H9 (cell line): ENCODE results near the gene ITGA4. TPM values are rescaled to one million over a fixed set of nuclear protein-coding genes. Genes with fewer than 3 reads are reported as not detected.

Experiments used
- DNase-seq: peaks from one replicate; pipeline ENCODE4 v3.0.0-alpha.2; 2017
- H2AFZ ChIP-seq: one replicate; pipeline ENCODE4 v1.6.1; 2013; ENCODE audit warnings: mild to moderate bottlenecking, low read length, control low read depth, moderate library complexity
- H2AK5ac ChIP-seq: 2 replicates; pipeline ENCODE4 v1.6.1; 2013; ENCODE audit warnings: low read length, control low read depth, mixed read lengths; ENCODE audit not compliant: insufficient read length
- H2BK120ac ChIP-seq: one replicate; pipeline ENCODE4 v1.6.1; 2013; ENCODE audit warnings: low read depth, mild to moderate bottlenecking, low read length, control low read depth, inconsistent platforms; ENCODE audit not compliant: poor library complexity, severe bottlenecking
- H2BK12ac ChIP-seq: 2 replicates; pipeline ENCODE4 v1.6.1; 2013; ENCODE audit warnings: low read length, control low read depth, mixed read lengths, low read depth; ENCODE audit not compliant: insufficient read length
- H2BK15ac ChIP-seq: 2 replicates; pipeline ENCODE4 v1.6.1; 2013; ENCODE audit warnings: low read depth, low read length, control low read depth
- H2BK20ac ChIP-seq: one replicate; pipeline ENCODE4 v1.6.1; 2013; ENCODE audit warnings: low read depth, mild to moderate bottlenecking, low read length, control low read depth, inconsistent platforms; ENCODE audit not compliant: poor library complexity, severe bottlenecking
- H2BK5ac ChIP-seq: 2 replicates; pipeline ENCODE4 v1.6.1; 2013; ENCODE audit warnings: low read length, control low read depth, mixed read lengths; ENCODE audit not compliant: insufficient read length
- H3K14ac ChIP-seq: 2 replicates; pipeline ENCODE4 v1.6.1; 2013; ENCODE audit warnings: low read length, control low read depth; ENCODE audit not compliant: insufficient read depth
- H3K18ac ChIP-seq: 2 replicates; pipeline ENCODE4 v1.6.1; 2013; ENCODE audit warnings: low read depth, mild to moderate bottlenecking, mixed read lengths, low read length, control low read depth; ENCODE audit not compliant: insufficient read length
- H3K23ac ChIP-seq: 2 replicates; pipeline ENCODE4 v1.6.1; 2013; ENCODE audit warnings: low read length, control low read depth, mixed read lengths, low read depth; ENCODE audit not compliant: insufficient read length
- H3K23me2 ChIP-seq: 2 replicates; pipeline ENCODE4 v1.6.1; 2013; ENCODE audit warnings: low read depth, mild to moderate bottlenecking, mixed read lengths, low read length, control low read depth; ENCODE audit not compliant: insufficient read length, poor library complexity, severe bottlenecking
- H3K27ac ChIP-seq: 2 replicates; pipeline ENCODE4 v1.5.1; 2013; ENCODE audit warnings: low read length, control low read depth, mixed read lengths, low read depth; ENCODE audit not compliant: insufficient read length
- H3K27me3 ChIP-seq: 2 replicates; pipeline ENCODE4 v1.6.1; 2013; ENCODE audit warnings: low read length, control low read depth, inconsistent platforms; ENCODE audit not compliant: insufficient read depth
- H3K4ac ChIP-seq: 2 replicates; pipeline ENCODE4 v1.6.1; 2013; ENCODE audit warnings: low read depth, mild to moderate bottlenecking, control low read depth, inconsistent platforms, low read length, moderate library complexity
- H3K4me1 ChIP-seq: 2 replicates; pipeline ENCODE4 v1.6.1; 2013; ENCODE audit warnings: low read length, control low read depth, inconsistent platforms; ENCODE audit not compliant: insufficient read depth
- H3K4me2 ChIP-seq: 2 replicates; pipeline ENCODE4 v1.6.1; 2013; ENCODE audit warnings: low read length, control low read depth, mixed read lengths; ENCODE audit not compliant: insufficient read length, insufficient read depth
- H3K56ac ChIP-seq: 2 replicates; pipeline ENCODE4 v1.6.1; 2013; ENCODE audit warnings: low read depth, mild to moderate bottlenecking, mixed read lengths, low read length, control low read depth; ENCODE audit not compliant: insufficient read length
- H3K79me1 ChIP-seq: 2 replicates; pipeline ENCODE4 v1.6.1; 2013; ENCODE audit warnings: low read depth, mild to moderate bottlenecking, moderate library complexity, low read length, control low read depth, inconsistent platforms; ENCODE audit not compliant: insufficient read depth, poor library complexity, severe bottlenecking
- H3K79me2 ChIP-seq: 2 replicates; pipeline ENCODE4 v1.6.1; 2013; ENCODE audit warnings: low read length, control low read depth, inconsistent platforms; ENCODE audit not compliant: insufficient read depth
- H3K9ac ChIP-seq: 2 replicates; pipeline ENCODE4 v1.6.1; 2013; ENCODE audit warnings: low read length, control low read depth, mixed read lengths; ENCODE audit not compliant: insufficient read length; ENCODE audit errors: extremely low read depth
- H3K9me3 ChIP-seq: one replicate; pipeline ENCODE4 v1.6.1; 2013; ENCODE audit warnings: low read depth, low read length, inconsistent platforms; ENCODE audit not compliant: control insufficient read depth
- H3T11ph ChIP-seq: one replicate; pipeline ENCODE4 v1.6.1; 2013; ENCODE audit warnings: mild to moderate bottlenecking, low read length, control low read depth, inconsistent platforms
- H4K20me1 ChIP-seq: one replicate; pipeline ENCODE4 v1.6.1; 2013; ENCODE audit not compliant: control insufficient read depth, insufficient read length, insufficient read depth
- H4K5ac ChIP-seq: 2 replicates; pipeline ENCODE4 v1.6.1; 2013; ENCODE audit warnings: low read depth, mild to moderate bottlenecking, mixed read lengths, low read length, control low read depth; ENCODE audit not compliant: insufficient read length
- H4K8ac ChIP-seq: replicated peaks from 2 replicates; pipeline ENCODE4 v1.6.1; 2013; ENCODE audit warnings: low read length, control low read depth, mixed read lengths, low read depth; ENCODE audit not compliant: insufficient read length
- H4K91ac ChIP-seq: 2 replicates; pipeline ENCODE4 v1.6.1; 2013; ENCODE audit warnings: low read depth, mild to moderate bottlenecking, moderate library complexity, mixed read lengths, low read length, control low read depth; ENCODE audit not compliant: insufficient read length
- H3K27ac Mint-ChIP-seq, 3 experiments: 2 replicates in 2 of 3; 3 replicates in 1 of 3; pipeline ENCODE4 v1.8.0; 2020 to 2021; ENCODE audit warnings: mixed read lengths in 3 of 3, mild to moderate bottlenecking in 1 of 3, moderate library complexity in 1 of 3
- H3K27me3 Mint-ChIP-seq: 2 replicates; pipeline ENCODE4 v1.8.0; 2021; ENCODE audit warnings: low read depth, mild to moderate bottlenecking, moderate library complexity, mixed read lengths
- H3K36me3 Mint-ChIP-seq, 3 experiments: 2 replicates in 2 of 3; 3 replicates in 1 of 3; pipeline ENCODE4 v1.8.0; 2020 to 2021; ENCODE audit warnings: low read depth in 3 of 3, mixed read lengths in 3 of 3; ENCODE audit not compliant: insufficient read depth in 1 of 3
- H3K4me1 Mint-ChIP-seq, 2 experiments: 2 replicates each; pipeline ENCODE4 v1.8.0; 2020; ENCODE audit warnings: mixed read lengths in 2 of 2
- H3K4me3 Mint-ChIP-seq, 2 experiments: 2 replicates in 1 of 2; 3 replicates in 1 of 2; pipeline ENCODE4 v1.8.0; 2020 to 2021; ENCODE audit warnings: mild to moderate bottlenecking in 2 of 2, mixed read lengths in 2 of 2, moderate library complexity in 1 of 2
- H3K9me3 Mint-ChIP-seq, 2 experiments: 2 replicates in 1 of 2; 3 replicates in 1 of 2; pipeline ENCODE4 v1.8.0; 2020; ENCODE audit warnings: mild to moderate bottlenecking in 2 of 2, mixed read lengths in 2 of 2, moderate library complexity in 1 of 2
- WGBS: extraction: QIAGEN DNeasy Blood & Tissue Kit; methylation state at CpG from one replicate; pipeline ENCODE4 v1.1.7; 2013; ENCODE audit warnings: missing lambda C conversion rate, low lambda C conversion rate, mixed read lengths; ENCODE audit not compliant: insufficient read length; ENCODE audit errors: extremely low coverage; 5-methylcytosine and 5-hydroxymethylcytosine counted together
- total RNA-seq: library from RNA; stranded (reverse); gene quantifications from 2 replicates; pipeline ENCODE4 v1.2.1, GENCODE V29; 2021
- TF ChIP-seq, protein P1 (sequence below): fragments of 200-600 bp; sonication (generic); conservative IDR thresholded peaks from 3 replicates; pipeline ENCODE4 v1.8.0; 2021; ENCODE audit warnings: antibody characterized with exemption, mild to moderate bottlenecking

ITGA4 gene
- total RNA-seq, 1 experiment from 2014 or later, result 1.3 TPM

DNA sequence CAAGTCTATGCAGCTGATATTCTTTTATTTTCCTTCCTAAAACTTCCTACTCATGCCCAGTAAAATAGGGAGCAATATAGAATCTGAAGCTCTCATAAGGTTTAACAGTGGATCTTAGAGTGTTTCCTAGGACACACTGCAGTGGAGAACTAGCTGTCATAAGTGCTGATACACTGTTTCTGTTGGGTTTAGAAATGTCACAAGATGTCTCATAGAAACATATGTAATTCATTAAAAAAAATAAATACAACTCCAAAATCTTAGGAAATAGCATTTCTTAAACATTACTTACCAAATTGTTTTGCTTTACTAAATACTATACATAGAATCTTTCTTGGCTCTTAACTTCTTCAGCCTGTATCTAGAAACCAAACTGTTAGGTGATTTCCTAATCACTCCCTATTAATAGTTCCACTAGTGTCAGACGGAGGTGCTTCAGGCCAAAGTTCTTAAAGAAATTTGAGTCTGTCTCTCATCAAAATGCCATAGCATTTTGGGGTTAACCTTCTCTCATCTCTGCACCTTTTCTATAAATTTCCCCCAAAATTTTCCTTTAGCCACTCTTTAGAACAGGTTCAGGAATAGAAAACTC, 106.0 kb downstream of the ITGA4 start:
- H2BK15ac ChIP-seq, result no peak overlapping the region
- H3K79me1 ChIP-seq, result no peaks in the 10 kb centered on the region
- H3K27me3 ChIP-seq, result no peaks in the 10 kb centered on the region
- no peak overlapping the region for H3K27ac ChIP-seq
- no peak overlapping the region for H3K4me2 ChIP-seq
- H4K8ac ChIP-seq, result no peak overlapping the region
- no peak overlapping the region for H3K18ac ChIP-seq
- no CpG with 5 or more reads among the region's 1 CpG for WGBS
- H3K23me2 ChIP-seq, result no peaks in the 10 kb centered on the region
- no peaks in the 10 kb centered on the region for H3K4me1 Mint-ChIP-seq
- no peak overlapping the region for H3K23ac ChIP-seq
- no peak for DNase-seq
- TF ChIP-seq, protein P1, sequence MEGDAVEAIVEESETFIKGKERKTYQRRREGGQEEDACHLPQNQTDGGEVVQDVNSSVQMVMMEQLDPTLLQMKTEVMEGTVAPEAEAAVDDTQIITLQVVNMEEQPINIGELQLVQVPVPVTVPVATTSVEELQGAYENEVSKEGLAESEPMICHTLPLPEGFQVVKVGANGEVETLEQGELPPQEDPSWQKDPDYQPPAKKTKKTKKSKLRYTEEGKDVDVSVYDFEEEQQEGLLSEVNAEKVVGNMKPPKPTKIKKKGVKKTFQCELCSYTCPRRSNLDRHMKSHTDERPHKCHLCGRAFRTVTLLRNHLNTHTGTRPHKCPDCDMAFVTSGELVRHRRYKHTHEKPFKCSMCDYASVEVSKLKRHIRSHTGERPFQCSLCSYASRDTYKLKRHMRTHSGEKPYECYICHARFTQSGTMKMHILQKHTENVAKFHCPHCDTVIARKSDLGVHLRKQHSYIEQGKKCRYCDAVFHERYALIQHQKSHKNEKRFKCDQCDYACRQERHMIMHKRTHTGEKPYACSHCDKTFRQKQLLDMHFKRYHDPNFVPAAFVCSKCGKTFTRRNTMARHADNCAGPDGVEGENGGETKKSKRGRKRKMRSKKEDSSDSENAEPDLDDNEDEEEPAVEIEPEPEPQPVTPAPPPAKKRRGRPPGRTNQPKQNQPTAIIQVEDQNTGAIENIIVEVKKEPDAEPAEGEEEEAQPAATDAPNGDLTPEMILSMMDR, result no peak
- H2BK12ac ChIP-seq, result no peak overlapping the region
- H4K20me1 ChIP-seq, result no peaks in the 10 kb centered on the region
- no peak overlapping the region for H3K14ac ChIP-seq
- no peaks in the 10 kb centered on the region for H3K79me2 ChIP-seq
- H2BK20ac ChIP-seq, result no peak overlapping the region
- no peak overlapping the region for H3T11ph ChIP-seq
- H3K27me3 Mint-ChIP-seq, result no peaks in the 10 kb centered on the region
- no peaks in the 10 kb centered on the region for H3K4me1 ChIP-seq
- H3K36me3 Mint-ChIP-seq, result no peaks in the 10 kb centered on the region
- no peaks in the 10 kb centered on the region for H3K9me3 ChIP-seq
- no peak overlapping the region for H3K9ac ChIP-seq
- H4K91ac ChIP-seq, result no peak overlapping the region
- no peak overlapping the region for H3K4ac ChIP-seq
- no peak overlapping the region for H2BK5ac ChIP-seq
- no peak overlapping the region for H3K27ac Mint-ChIP-seq
- H3K9me3 Mint-ChIP-seq, result peaks cover 0 to 4% of the 10 kb centered on the region in 2 experiments; a peak in 2 of 5 replicates
- H2AK5ac ChIP-seq, result no peak overlapping the region
- no peak overlapping the region for H3K56ac ChIP-seq
- H3K4me3 Mint-ChIP-seq, result no peak overlapping the region
- no peak overlapping the region for H2AFZ ChIP-seq
- no peak overlapping the region for H4K5ac ChIP-seq
- no peak overlapping the region for H2BK120ac ChIP-seq
